ENCODE measurements around the gene TMEM184B.

Gene TMEM184B

GRCh38 chr22:38272373-38273134 is at the start of gene TMEM184B:
Gene TMEM184B (minus strand): TSS chr22:38273010. CDS start chr22:38247961, 25,049 bp downstream.
- DNase-seq: peak; percentile 38

GRCh38 chr22:38320605-38321402 is 48.0 kb upstream of the TMEM184B start:
- no peak for DNase-seq

GRCh38 chr22:38318792-38319773 is 46.3 kb upstream of the TMEM184B start:
- no peak for DNase-seq

DNA sequence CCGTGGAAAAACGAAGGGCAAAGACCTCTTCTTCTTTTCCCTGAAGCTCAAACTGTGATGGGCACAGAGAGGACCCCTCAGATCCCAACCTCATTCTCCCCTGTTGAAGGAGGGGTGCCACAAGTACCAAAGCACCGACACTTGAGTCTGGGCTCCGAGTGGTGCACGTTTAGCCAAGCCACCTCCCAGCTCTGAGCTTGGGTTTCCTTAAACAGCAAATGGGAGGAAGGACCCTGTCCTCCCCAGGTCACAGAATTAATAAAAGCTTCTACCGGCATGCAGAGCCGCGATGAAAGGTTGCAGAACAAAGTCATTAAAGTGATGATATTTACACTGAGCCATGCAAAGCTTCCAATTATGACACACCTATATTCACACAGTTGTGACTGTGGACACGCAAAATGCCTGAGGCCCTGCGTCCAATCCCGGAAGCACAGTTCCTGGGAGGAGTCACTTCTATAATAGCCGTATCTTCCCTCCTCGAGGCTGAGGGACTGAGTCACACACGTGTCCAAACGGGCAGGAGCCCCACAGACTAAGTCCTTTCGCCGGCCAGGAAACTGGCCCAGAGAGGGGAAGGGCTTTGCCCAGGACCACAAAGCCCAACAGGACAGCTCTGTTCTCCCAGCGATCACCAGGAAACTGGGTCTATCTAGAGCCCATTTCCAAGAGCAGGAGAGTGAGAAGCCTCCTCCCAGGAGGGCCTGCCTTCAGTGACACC is 45.3 kb upstream of the TMEM184B start:
- DNase-seq: peak; percentile 47

DNA sequence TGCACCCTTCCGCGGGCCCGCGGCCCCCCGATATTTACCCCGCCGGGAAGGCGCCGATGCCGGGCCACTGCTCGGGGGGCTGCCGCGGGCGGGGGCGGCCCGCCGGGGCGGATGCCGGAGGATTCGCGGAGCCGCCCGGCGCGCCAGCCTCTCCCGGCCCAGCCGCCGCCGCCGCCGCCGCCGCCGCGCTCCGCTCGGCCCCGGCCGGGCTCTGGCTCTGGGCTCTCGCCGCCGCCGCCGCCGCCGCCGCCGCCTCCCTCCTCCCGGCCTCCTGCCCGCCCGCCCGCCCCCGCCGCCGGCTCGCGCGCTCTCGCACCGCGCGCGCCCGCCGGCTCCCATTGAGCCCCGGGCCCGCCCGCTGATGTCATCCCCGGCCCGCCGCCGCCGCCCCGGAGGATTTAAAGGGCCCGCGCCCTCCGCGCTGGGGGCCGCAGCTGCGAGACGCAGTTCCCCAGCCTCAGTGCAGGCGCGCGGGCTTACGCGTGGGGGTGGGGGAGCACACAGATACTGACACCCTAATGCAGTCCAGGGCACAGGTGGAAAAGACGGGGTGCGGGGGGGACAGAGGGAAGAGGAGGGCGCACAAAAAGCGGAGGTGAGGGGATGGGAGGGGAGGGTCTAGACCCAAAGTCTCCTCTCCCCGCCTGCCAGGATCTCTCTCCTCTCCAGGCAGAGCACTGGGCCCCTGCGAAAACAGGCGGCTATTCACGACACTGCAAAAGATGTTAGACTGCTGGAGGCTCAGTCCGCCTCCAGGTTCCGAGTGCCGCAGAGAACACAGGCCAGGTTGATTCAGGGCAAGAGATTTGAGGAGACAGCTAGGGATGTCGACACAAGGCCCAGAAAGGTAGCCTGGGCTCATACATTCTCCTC is 44.5 kb upstream of the TMEM184B start, which contains the start of gene CSNK1E:
CSNK1E (minus strand) TSS at position 312 of the 873 bp plus-strand sequence. CDS start 3,276 bp downstream, outside the sequence.
- DNase-seq: peak; percentile 4

DNA sequence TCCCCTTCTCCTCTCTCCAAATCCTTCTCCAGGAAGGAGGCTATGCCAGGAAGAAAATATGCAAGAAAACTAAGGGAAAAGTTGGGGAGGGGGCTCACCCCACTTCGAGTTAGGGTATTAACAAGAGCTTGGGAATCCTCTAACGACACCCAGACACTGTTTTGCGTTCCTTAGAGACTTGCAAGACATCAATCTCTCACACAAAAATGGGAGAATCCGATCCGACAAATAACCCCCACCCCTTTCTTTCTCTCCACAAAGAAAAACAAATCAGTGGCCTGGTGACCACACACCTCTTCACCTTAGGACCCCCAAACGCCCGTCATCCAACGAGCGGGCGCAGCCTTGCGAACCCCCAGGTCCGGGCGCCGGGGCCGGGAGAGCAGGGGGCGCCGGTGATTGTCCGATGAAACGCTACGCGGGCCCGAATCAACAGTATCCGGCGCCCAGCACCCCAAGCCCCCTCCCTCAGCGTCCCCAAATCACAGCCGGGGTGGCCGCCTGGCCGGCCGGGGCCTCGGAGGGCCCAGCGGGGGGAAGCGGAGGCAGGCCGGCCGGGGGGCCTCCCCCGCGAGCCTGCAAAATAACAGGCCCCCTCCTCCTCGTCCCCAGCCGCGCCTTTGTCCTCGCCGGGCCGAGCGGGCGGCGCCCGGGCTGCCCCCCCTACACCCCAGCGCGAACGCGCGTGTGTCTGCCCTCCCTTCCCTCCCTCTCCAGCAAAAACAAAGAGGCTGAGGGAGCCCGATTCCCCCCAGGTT is 43.7 kb upstream of the TMEM184B start:
- peak; percentile 3 for DNase-seq

DNA sequence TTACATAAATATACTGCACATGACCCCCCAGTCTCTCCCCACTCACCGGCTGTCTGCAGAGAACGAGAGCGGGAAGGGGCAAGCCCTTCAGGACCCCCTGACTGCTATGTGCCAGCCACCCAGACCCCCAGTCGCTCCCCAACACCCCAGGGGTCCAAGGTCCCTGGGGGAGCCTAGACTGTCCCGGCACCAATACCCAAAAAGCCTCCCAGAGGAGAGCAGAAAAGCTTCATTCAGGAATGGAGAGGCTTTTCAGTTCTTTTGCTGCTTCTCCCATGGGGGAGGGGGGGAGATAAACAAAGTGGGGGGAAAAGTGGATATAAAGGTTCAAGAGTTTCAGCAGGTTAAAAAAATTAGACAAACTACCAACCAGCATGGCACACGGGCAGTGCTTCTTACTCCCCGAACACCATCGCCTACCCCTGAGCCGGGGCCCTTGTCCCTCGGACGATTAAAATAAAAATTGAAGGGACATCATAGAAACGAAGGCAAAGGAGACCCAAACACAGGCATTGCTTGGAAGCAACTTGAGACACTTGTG is 43.1 kb upstream of the TMEM184B start:
- no peak for DNase-seq

- DNase-seq: no peak
Observed at GRCh38 chr22:38314933-38315822, 42.4 kb upstream of the TMEM184B start.

- DNase-seq: no peak
Observed at GRCh38 chr22:38314051-38314932, 41.5 kb upstream of the TMEM184B start.

DNA sequence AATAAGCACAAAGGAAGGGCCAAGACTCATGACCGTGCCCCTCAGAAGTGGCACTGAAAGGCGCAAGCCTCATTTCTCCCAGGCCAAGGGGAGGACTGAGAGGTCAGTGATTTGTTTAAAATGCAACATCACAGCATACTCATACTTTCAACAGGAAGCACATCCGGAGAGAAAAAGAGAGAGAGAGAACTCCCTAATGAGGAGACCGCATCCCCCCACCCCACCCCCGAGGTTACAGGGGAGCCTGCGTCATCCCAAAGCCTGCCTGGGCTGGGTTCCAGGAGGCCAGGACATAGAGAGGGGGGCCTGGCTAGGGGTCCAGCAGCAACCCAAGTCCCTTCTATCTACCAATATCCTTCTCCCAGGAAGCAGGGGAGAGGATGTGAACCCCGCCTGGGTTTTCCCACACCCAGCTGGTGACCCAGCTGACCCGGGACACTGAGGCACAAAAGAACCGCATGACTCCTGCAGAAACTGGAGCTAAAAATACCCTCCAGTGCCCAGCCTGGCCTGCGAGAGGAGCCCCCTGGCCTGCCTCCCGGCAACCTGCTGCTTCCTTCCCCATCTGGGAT is 40.7 kb upstream of the TMEM184B start:
- DNase-seq: no peak

- no peak for DNase-seq
Observed at GRCh38 chr22:38312261-38312800, 39.5 kb upstream of the TMEM184B start.

GRCh38 chr22:38311323-38311620 is 38.5 kb upstream of the TMEM184B start:
- no peak for DNase-seq

DNA sequence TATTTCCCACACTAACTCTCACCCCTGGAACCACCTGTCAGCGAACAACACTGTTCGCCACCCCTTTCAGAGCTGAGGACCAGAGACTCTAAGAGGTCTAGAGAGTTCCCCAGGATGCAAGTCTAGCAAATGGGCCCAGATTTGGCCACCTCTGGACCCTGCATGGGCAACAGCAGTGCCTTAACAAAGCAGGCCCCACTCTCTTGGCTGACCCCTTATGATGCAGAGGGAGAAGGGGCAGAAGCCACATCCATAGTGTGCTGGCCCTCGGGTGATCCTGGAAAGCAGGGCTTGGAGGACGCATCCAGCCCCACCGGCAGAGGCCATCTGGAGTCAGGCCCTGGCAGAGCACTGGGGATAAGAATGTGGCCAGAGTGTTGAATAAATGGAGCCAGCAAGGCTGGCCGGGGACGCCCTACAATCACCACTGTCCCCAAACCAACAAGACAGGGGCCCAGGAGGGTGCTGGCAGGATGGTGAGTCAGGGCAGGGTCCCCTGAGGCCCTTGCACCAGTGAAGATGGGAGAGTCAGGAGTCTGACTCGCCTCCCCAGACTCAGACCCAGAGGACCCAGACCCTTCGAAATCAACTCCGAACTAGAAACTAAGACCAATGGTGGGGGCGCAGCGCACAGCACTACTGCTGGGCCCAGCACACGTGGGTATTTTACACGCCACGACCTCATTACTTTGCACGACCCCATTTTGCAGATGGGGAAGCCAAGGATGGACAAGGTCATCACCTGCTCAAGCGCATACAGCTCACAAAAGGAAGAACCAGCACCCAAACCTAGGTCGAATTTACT is 37.9 kb upstream of the TMEM184B start:
- DNase-seq: no peak

- no peak for DNase-seq
Observed at GRCh38 chr22:38309614-38310517, 37.1 kb upstream of the TMEM184B start.

DNA sequence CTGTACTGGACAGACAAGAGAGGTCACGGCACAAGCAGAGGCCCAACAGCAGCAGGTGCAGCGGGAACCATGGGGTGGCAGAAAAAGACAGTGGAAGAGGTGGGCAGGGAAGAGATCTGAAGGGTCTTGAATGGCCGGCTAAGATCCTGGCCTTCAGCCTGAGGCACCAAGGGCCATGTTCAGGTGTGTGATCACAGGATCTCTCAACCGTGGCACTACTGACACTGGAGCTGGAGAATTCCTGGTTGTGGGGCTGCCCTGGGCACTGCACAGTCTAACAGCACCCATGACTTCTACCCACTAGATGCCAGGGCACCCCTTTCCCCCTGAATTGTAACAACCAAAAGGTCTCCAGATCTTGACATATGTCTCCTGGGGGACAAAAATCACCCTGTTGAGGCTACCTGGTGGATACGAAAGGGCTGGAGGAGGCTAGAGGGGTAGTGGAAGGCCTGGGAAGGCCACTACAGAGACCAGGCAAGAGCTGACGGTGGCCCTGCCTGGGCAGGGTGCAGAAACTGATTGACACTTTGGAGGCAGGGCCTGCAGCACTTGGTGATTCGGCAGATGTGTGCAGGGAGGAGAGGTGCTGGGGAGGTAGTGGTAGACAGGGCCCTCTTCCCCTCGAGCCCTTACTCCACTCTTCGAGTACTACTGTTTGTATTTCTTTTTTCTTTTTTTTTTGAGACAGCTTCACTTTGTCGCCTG is 36.1 kb upstream of the TMEM184B start:
- no peak for DNase-seq

Measured in NCI-H774 (cell line).